GM18858 (cell line): Measurements from ENCODE around the gene DNAJB13.
"Not testable (repeated sequence)": the region's sequence is repeated elsewhere in the genome, so short reads cannot be mapped to it uniquely, and the experiment has no call there.

Experiments used
- ATAC-seq: cut with Tn5 transposase; IDR thresholded peaks from one replicate; pipeline ENCODE4 v1.9.1; 2021; ENCODE audit not compliant: unreplicated experiment

The DNAJB13 gene

GRCh38 chr11:73950869-73951710, at the start of gene DNAJB13:
TSS of gene DNAJB13 (plus strand) at chr11:73951026. CDS start at chr11:73951070, 44 bp downstream.
- peak; percentile 71 for ATAC-seq

- ATAC-seq: no peak
These were observed 48.5 kb upstream of the DNAJB13 start for GRCh38 chr11:73902303-73902702.

- no peak for ATAC-seq
These were observed 43.6 kb upstream of the DNAJB13 start for GRCh38 chr11:73907191-73907590.

GRCh38 chr11:73912026-73912425, 38.8 kb upstream of the DNAJB13 start:
- ATAC-seq: no peak

- ATAC-seq: no peak
These were observed 37.4 kb upstream of the DNAJB13 start for GRCh38 chr11:73913472-73913871.

- ATAC-seq: no peak
These were observed 36.5 kb upstream of the DNAJB13 start for GRCh38 chr11:73914284-73914683.

- ATAC-seq: no peak
These were observed 34.4 kb upstream of the DNAJB13 start for GRCh38 chr11:73916435-73916834.

GRCh38 chr11:73921180-73921579, 29.6 kb upstream of the DNAJB13 start:
- no peak for ATAC-seq

GRCh38 chr11:73929388-73929787, 21.4 kb upstream of the DNAJB13 start:
- no peak for ATAC-seq

GRCh38 chr11:73931039-73931645, 19.7 kb upstream of the DNAJB13 start:
- ATAC-seq: no peak

GRCh38 chr11:73931951-73932350, 18.9 kb upstream of the DNAJB13 start:
- no peak for ATAC-seq

- ATAC-seq: no peak
These were observed 18.0 kb upstream of the DNAJB13 start for GRCh38 chr11:73932781-73933180.

- ATAC-seq: not testable (repeated sequence)
These were observed 14.8 kb upstream of the DNAJB13 start for GRCh38 chr11:73936047-73936446.

- ATAC-seq: no peak
These were observed 11.7 kb upstream of the DNAJB13 start for GRCh38 chr11:73939096-73939495.

GRCh38 chr11:73940801-73941570, 9.8 kb upstream of the DNAJB13 start:
- ATAC-seq: no peak

GRCh38 chr11:73942010-73942409, 8.8 kb upstream of the DNAJB13 start:
- ATAC-seq: no peak

- ATAC-seq: no peak
These were observed 6.7 kb upstream of the DNAJB13 start for GRCh38 chr11:73944085-73944484.

- no peak for ATAC-seq
These were observed 5.9 kb upstream of the DNAJB13 start for GRCh38 chr11:73944901-73945300.

- ATAC-seq: no peak
These were observed 5.4 kb upstream of the DNAJB13 start for GRCh38 chr11:73945396-73945795.

- no peak for ATAC-seq
These were observed 3.9 kb upstream of the DNAJB13 start for GRCh38 chr11:73946798-73947458.

- no peak for ATAC-seq
These were observed 1.6 kb upstream of the DNAJB13 start for GRCh38 chr11:73949246-73949645.
